Measurements from ENCODE around the gene SLC6A9.

The SLC6A9 gene

GRCh38 chr1:44031252-44032169 lies at the start of gene SLC6A9:
Gene SLC6A9 (minus strand): TSS chr1:44031462. CDS start chr1:44024277, 7,185 bp downstream.
- no peak for FAIRE-seq

DNA sequence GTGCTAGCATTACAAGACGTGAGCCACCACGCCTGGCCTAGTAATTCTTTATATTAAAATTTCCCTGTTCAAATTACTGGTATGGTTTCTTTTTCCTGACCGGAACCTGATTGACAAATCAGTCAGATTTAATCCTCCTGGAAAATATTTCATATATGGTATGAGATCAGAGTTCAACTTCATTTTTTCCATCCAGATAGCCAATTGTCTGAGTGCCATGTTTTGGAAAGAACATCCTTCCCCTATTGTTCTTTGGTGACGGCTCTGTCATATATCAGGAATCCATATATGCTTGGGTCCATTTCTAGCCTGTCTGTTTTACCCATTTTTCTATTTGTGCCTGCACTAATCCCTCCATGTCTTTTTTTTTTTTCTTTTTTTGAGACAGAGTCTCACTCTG lies 48.3 kb upstream of the SLC6A9 start:
- no peak for FAIRE-seq

DNA sequence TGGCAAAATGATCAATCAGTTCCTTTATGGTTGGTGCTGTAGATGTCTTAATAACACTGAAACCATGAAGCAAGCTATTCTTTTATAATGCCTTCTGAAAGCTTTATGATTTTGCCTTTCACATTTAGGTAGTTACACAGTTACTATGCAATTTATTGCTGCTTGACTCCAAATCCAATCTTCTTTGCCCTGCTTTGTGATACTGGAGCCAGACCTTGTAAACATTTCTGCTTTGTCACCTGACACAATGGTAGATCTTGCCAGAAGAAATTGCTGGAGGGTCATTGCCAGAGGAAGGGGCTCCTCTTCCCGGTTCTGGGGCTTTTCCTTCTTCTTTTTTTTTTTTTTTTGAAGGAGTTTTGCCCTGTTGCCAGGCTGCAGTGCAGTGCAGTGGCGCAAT lies 46.8 kb upstream of the SLC6A9 start:
- no peak for FAIRE-seq

GRCh38 chr1:44077421-44077820 lies 46.2 kb upstream of the SLC6A9 start:
- FAIRE-seq, result no peak

DNA sequence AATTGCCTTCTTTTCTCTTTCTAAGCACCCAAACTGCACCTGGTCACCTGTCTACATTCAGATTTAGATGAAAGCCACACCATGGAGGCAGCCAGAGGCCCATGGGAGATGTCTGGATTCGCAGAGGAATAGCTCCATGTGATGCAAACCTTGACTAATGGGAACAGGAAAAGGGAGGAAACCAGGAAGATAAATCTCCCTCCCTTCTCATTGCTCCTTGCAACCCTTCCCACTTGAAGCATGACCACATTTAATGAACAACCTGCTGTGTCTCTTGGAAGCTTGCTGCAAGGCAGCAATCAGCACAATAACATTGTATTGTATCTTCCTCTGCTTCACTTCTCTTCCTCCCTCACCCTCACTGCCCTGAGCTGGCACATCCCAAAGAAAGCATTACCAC lies 44.8 kb upstream of the SLC6A9 start:
- FAIRE-seq, result no peak

DNA sequence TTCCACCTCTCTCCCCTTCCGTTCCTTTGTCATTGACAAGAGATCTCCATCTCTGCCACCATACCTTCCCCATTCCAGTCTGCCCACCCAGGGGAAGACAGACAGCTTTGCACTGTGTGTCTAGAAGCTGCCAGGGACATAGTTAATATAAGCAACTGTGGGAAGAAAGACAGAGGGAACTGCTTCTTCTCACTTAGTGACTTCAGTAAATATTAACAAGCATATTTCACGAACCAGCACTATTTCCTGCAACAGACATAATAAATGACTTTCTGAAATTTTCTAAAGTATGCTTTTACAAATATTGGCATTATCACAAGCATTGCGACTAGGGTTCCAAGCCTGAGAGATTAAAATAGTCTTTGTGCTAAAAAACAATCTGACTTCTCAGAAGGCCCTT lies 43.2 kb upstream of the SLC6A9 start:
- no peak for FAIRE-seq

DNA sequence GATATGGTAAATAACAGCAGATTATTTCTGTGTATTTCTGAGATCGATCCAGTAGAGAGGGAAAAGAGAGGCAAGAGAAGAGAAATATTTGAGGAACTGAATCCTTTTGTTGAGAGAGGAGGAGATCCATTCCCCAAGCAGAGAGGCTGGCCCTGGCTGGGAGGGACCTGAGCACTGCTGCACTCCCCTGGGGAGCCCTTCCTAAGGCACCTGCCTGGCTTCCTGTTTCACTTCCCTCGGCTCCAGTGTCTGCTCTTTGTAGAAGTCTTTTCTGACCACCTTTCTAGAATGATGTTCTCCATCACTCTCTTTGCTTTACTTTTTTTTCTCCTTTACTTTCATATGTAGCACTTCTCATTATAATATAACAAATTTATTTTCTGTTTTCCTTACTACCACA lies 42.3 kb upstream of the SLC6A9 start:
- no peak for FAIRE-seq

GRCh38 chr1:44072821-44073220 lies 41.6 kb upstream of the SLC6A9 start:
- FAIRE-seq, result no peak

GRCh38 chr1:44072204-44072603 lies 40.9 kb upstream of the SLC6A9 start:
- no peak for FAIRE-seq

GRCh38 chr1:44071461-44071860 lies 40.2 kb upstream of the SLC6A9 start:
- no peak for FAIRE-seq

DNA sequence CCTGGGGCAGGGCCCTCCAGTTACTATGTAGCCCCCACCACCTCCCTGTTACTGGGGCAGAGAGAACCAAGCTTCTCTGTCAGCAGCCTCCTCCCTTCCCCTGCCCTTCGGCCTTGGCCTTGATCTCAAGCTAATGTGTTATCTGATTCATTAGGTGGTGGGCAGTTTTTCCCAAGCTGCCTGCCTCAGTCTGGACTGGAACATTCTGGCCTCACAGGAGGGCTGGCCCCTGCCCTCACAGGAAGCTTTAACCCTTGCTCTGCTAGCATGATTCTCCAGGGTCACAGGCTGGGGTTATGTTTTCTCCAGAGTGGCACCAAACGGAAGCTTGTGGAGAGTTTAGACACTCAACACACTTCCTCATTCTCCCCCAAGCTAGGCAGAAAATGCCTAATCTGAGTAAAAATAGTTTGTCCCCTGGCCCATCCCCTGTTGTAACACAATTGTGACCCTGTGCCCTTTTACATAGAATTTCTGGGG lies 37.2 kb upstream of the SLC6A9 start:
- no peak for FAIRE-seq

- FAIRE-seq, result no peak
Observed at GRCh38 chr1:44067266-44068250, 36.3 kb upstream of the SLC6A9 start.

- FAIRE-seq, result no peak
Observed at GRCh38 chr1:44062656-44063179, 31.5 kb upstream of the SLC6A9 start.

DNA sequence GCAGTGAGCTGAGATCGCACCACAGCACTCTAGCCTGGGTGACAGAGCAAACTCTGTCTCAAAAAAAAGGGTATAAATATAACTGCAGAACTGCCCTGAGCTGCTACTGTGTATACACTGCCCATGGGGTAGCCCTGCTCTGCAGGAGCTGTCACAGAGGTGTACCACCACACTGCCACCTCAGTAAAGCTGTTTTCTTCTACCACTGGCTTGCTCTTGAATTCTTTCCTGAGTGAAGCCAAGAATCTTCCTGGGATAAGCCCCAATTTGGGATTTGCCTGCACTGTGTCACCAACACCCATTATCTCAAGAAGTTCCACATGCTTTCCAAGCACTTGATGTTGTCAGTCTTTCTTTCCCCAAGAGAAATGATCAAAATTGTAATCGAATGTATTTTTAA lies 30.6 kb upstream of the SLC6A9 start:
- FAIRE-seq, result no peak

GRCh38 chr1:44060830-44061267 lies 29.6 kb upstream of the SLC6A9 start:
- no peak for FAIRE-seq

DNA sequence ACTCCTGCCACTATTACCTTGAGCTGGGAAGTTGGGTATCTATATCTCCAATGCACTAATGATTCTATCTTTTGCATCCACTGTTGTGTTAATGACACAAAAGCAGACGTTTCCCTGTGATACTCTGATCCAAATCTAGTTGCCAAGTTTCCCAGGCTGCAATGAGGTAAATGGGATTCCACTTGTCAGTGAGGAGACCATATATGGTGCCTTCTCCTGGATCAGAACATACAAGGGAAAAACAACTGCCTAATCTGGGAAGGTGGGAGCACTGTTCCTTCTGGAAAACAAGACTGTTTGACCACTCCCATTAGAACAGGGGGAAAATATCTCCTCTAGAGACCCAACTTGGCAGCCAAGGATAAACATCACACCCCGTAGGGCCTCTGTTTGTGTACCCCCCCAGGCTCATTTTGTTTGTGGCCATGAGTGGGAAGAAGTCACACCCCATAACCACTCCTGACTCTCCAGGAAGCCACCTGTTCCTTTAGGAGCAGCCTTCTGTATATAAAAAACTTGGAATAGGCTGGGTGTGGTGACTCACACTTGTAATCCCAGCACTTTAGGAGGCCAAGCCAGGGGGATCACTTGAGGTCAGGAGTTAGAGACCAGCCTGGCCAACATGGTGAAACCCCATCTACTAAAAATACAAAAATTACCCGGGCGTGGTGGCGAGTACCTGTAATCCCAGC lies 28.5 kb upstream of the SLC6A9 start:
- no peak for FAIRE-seq

DNA sequence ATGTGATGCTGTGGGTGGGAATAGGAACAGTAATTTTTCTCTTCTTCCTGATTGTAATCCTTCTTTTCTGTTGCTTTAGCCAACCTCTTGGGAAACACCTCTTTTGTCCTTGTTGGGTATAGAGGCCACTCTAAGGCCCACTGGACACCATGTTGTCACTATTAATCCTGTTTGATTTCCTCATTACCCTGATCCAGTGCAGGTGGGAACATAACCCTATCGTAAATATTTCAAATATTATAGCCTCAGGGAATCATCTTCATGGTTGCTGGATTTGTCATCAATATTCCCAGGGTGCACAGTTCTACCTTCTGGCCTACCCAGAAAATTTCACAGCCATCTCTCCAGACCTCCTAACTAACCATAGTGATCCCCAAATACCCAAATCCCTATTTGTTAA lies 27.9 kb upstream of the SLC6A9 start:
- no peak for FAIRE-seq

DNA sequence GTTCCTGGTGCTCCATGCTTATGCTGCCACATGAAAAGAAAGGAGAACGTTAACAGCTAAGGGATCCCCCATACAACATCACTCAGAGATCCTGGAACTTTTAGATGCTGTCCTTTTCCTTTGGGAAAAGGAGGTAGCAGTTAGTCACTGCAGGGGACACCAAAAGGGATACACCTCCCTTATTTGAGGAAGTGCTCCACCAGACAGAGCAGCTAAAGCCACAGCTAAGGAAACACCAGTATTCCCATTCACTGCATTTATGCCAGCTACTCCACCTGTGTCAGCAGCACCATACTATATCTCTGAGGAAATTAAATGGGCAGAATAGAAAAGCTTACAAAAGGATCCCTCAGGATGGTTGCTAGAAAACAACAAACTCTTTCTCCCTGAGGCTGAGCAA lies 26.0 kb upstream of the SLC6A9 start:
- no peak for FAIRE-seq

- FAIRE-seq, result no peak
Observed at GRCh38 chr1:44053394-44053793, 22.1 kb upstream of the SLC6A9 start.

- FAIRE-seq, result no peak
Observed at GRCh38 chr1:44050261-44050660, 19.0 kb upstream of the SLC6A9 start.

GRCh38 chr1:44049839-44050238 lies 18.6 kb upstream of the SLC6A9 start:
- FAIRE-seq, result peak; percentile 6

DNA sequence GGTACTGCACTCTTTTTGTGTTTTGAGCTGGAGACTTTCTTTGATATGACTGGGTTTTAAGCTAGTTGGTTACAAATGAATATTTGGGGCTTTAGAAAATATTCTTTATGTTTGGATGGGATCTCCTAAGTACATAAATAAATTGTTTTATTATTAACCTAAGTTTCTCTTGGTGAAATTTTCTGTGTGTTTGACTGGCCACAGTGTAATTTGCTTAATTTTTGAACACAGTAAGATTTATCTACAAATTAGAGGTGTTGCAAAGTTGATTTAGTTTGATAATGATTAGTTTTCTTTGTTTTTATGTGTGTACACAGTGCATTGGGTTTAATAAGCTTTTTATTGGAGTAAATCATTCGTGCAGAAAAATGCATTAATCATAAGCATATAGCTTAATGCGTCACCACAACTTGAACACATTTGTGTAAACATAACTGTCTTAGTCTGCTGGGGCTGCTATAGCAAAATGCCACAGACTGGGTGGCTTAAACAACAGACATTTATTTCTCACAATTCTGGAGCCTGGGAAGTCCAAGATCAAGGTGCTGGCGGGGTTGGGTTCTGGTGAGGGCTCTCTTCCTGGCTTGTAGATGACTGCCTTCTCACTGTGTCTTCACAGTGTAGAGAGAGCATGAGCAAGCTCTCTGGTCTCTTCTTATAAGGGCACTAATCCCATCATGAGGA lies 17.4 kb upstream of the SLC6A9 start:
- FAIRE-seq, result peak; percentile 14
